ENCODE results near the gene LYSMD3.
"Not testable (repeated sequence)": the region's sequence is repeated elsewhere in the genome, so short reads cannot be mapped to it uniquely, and the experiment has no call there.

The LYSMD3 gene

DNA sequence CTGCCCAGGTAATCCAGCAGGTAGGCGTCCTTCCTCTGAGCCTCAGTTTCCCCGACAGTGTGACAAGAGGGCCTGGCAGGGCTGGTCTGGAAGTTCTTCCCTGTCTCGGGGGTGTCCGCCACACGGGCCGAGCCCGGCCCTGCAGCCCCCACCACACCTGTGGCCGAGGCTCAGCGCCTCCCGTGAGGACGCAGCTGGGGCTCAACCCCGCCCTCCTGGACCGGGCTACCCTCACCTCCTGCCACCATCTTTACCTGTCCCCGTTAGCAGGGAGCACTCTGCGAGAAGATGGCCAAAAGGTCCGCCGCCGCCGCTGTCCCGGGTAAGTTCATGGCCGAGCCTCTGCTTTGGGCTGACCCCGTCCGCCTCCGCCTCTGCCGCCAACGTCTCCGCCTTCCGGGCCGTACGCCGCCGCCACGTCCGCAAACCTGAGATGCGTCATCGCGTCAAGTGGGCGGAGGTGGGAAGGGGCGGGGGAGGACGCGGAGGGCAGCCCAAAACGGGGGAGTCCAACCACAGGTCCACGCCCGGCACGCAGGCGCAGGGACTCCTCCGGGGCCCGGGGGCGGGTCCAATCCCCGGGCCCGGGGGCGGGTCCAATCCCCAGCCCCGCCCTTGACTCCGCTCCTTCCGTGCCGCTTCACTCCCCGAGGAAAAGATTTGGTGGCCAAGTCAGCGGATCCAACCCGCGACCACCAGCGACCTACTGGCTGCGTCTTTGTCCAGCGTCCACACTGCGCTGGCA is at the start of gene LYSMD3:
TSS of gene LYSMD3 (minus strand) at position 391 of the 745 bp plus-strand sequence. CDS start 4,295 bp downstream, outside the sequence.
- DNase-seq = peak; percentile 96

DNA sequence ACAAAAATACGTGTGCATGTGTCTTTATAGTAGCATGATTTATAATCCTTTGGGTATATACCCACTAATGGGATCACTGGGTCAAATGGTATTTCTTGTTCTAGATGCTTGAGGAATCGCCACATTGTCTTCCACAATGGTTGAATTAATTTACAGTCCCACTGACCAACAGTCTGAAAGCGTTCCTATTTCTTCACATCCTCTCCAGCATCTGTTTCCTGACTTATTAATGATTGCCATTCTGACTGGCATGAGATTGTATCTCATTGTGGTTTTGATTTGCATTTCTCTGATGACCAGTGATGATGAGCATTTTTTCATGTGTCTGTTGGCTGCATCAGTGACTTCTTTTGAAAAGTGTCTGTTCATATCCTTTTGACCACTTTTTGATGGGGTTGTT is 47.2 kb upstream of the LYSMD3 start:
- DNase-seq = not testable (repeated sequence)

DNA sequence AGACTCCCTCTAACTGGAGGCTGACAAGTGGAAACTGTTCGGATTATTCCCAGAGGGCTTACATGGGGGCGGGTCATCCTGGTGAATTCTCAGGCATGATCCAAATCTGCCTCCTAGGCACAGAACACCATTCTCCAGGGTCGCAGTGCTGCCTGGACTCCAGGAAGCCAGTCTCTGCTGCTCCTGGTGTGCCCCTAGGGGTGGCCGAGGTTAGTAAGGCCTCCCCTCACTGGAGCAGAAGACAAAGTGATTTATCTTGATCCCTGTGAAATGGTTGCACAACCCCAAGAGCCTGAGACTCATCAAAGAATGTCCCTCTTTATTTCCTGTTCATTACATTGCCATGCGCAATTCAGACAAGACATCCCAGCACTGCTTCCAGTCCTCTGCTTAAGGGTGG is 46.3 kb upstream of the LYSMD3 start:
- no peak for DNase-seq

DNA sequence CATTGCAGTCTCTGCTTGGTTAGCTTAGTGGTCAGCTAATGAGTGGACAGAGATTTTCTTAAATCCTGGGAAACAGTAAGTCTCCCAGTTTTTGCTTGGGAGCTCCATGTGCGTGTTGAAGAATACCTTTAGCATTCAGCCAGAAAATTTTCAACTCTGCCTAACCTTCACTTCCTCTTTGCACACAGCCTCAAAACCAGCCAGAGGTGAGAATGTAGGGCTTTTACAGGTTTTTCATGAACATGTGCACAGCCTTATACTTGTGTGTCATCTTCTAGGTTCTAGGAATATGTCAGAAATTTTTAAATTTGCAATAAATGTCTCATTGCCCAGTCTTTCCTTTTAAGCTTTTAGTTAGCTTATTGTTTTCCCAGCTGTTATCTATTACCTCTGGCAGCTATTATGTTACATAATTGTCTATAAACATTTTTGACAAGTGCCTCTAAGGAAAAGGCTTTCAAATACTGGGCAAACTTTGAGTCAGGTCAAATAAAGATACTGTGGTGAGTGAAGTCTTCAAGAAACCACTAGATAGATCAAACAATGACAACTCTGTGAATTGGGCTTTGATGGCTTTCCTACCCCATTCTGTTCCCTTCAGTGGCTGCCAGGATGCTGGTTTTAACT is 41.9 kb upstream of the LYSMD3 start:
- DNase-seq = no peak

DNA sequence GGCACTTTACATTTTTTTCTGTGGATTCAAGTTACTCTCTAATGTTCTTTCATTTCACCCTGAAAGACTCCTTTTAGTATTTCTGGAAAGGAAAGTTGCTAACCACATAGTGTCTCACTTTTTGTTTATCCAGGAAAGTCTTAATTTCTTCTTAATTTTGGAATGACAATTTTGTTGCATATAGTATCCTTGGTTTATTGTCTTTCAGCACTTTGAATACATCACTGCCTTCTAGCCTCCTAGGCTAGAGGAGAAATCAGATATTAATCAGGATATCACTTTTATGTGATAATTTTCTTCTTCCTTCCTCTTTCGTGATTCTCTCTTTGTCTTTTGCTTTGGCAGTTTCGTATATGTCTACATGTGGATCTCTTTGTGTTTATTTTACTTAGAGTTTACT is 40.6 kb upstream of the LYSMD3 start:
- no peak for DNase-seq

DNA sequence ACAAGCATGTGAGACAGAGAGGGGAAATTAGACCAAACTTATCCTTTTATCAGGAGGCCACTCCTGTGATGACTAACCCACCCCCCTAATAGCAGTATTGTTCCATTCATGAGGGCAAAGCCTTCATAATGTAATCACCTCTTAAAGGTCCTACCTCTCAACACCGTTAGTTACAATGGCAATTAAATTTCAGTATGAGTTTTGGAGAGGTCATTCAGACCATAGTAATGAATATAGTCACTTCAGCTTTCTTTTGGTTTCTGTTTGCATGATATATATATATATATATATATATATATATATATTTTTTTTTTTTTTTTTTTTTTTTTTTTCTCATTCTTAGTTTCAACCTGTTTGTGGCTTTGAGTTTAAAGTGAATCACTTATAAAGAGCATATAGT is 39.7 kb upstream of the LYSMD3 start:
- no peak for DNase-seq

DNA sequence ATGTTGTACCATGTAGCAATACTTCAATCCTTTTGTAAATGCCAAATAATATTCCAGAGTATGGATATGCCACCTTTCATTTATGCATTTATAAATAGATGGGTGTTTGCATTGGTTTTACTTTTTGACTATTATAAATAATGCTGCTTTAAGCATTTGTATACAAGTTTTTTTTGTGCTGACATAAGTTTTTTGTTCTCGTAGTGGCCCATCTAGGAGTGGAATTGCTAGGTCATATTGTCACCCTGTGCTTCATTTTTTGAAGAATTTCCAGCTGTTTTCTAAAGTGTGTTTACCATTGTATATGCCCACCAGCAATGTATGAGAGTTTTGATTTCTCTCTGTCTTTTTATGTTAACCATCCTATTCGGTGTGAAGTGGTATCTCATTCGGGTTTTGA is 36.1 kb upstream of the LYSMD3 start:
- DNase-seq = no peak

DNA sequence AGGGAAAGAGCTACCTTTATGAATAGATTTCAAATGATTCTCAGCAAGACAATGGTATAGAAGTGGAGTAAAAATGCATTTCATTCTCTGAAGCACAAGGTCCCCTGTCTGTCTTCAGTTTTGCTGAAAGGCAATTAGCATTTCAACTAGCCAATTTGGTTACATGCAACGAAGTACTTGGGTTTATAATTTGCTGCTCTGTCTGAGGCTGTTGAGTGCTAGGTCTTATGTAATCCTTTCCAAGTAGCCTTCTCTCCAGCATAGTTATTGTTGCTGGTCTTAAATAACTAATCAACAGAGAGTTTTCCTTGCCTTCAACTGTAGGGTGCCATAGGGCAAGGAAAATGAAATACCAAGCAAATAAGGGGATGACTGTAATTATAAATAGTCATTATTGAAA is 33.7 kb upstream of the LYSMD3 start:
- DNase-seq = no peak

DNA sequence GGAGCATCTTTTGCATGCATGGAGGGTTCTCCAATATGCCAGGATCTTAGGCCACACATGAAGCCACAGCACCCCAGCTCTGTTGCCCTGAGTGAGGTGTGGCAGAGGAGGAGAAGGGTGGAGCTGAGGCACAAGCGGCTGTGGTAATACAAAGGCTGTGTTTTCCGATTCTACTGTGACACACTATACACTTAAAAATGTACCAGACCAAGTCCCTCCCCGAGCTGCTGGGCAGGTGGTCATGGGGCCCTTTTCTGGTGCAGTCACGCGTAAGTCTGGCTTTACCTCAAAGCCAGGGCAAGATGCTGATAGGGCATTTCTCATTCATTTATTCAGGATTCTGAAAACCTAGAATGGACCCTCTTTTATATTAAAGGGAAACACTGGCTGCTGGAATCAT is 33.0 kb upstream of the LYSMD3 start:
- peak; percentile 68 for DNase-seq

DNA sequence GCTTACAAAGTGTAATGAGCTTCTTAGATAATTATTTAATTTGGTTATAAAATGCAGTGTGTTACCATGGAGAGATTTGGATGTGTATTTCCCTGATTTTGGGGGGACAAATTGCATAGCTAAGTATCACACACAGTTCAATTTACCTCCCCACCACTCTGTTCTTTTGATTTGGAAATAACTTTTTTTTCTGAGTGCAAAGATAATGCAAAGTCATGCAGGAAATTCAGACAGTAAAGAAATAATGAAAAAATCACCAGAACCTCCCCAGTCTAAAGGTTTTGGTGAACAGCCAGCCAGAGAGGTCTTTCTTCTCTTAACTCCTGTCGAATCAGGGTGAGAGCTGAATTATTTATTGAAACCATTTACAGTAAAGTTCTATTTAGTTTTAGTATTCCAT is 32.4 kb upstream of the LYSMD3 start:
- DNase-seq = no peak

DNA sequence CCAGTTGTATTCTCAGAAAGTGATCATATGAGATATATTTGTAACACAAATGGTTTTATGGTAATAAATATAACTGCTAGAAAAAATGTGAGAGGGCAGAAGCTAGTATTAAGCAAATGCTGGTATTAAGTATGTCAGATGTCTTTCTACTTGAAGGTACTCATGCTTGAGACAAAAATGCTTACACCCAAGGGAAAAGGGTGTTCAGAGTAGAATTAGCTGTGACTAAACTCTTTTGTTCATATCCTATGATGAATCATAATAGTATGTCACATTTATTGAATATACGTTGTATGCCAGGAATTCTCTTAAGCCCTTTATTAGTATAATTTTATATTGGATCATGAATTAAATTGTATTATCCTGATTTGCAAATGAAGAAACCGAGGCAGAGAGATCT is 31.4 kb upstream of the LYSMD3 start:
- DNase-seq = no peak

DNA sequence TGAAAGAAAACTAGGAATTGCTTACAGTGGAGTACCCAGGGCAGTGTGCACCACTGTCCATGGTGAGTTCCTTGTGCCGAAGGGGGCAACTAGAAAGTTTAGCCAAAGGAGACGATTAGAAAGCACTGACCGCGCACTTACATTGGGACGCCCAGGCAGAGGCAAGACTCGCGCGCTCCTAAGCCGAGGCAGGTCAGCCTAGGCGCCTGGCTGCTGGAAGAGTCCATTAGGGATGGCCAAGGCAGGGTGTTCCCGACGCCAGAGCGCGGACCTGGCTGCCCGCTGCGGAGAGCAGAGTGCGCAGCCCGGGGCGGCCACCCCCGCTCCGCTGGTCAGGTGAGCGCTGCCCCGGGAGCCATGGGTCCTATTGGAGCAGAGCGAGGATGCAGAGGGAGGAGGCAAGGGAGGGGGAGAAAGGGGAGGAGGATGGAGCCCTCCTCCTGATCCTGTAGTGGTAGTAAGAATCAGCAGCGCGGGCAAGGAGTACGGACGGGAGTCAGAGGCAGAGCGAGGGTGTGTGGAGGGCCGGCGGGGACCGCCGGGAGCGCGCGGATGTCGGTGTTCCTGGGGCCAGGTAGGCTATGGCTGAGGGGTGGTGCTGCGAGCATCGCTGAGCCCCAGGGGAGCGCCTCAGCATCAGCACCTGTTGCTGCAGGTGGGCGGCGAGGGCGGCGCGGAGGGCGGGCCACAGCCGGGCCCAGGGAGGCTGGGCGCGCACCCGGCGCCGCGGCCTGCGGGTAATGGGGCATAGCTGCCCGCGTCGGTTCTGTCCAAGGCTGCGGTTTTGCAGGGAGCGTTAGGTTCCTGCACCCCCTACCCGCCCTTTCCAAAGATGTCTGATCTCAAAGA is 29.2 kb upstream of the LYSMD3 start, which contains the start of gene ADGRV1:
TSS of gene ADGRV1 (plus strand) at position 454 of the 849 bp plus-strand sequence. CDS start at position 553, 99 bp downstream.
- peak; percentile 96 for DNase-seq

DNA sequence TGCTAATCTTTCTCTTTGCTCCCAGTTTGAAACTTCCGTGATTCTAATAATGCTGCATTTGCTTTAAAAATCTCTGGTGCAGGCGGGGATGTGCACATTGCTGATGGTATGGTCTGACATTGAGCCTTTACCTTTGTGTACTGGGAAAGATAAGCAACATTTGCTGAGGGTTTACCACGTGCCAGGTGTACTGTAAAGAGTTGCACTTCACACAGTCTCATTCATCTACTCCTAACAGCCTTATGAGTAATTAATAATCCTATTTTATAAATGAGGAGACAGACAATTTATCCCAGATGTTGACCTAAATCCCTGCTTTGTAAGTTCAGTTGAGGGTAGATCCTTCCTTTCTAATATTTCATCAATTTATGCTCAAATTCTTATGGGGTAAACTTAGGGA is 28.5 kb upstream of the LYSMD3 start:
- DNase-seq = peak; percentile 3

DNA sequence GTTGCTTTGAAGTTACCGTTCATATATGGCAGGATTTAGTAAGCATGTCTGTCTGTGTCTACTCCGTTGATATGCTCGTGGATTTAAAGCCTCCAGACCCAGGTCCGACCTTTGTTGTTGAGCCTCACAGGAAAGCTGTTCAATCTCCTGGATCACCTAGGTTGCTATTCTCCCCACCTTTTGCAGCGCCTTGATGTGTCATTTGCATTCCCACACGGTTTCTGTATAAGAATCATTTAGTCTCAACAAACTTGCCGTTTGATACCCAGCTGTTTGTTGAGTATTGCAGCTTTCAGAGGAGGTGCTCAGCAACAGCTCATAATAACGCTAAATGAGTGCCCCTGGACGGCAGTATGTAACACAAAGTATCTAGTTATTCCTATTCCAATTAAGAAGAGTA is 28.0 kb upstream of the LYSMD3 start:
- no peak for DNase-seq

DNA sequence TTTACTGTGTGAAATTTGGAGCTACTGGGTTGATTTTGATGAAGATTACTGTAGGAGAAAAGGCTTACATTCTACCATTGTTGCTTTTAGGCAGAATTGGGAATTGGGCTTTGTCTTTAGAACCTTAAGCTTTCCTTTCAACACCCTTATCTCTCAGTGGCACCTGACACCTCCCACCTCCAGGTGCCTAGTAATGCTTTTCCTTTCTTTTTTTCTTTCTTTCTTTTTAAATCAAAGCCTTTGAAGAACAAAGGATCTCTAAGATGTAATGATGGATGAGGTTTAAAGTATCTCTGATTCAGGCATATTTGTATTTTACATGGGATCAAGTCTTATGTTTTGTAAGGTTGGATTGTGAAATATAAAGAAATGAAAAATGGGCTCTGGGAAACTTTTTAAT is 26.3 kb upstream of the LYSMD3 start:
- no peak for DNase-seq

DNA sequence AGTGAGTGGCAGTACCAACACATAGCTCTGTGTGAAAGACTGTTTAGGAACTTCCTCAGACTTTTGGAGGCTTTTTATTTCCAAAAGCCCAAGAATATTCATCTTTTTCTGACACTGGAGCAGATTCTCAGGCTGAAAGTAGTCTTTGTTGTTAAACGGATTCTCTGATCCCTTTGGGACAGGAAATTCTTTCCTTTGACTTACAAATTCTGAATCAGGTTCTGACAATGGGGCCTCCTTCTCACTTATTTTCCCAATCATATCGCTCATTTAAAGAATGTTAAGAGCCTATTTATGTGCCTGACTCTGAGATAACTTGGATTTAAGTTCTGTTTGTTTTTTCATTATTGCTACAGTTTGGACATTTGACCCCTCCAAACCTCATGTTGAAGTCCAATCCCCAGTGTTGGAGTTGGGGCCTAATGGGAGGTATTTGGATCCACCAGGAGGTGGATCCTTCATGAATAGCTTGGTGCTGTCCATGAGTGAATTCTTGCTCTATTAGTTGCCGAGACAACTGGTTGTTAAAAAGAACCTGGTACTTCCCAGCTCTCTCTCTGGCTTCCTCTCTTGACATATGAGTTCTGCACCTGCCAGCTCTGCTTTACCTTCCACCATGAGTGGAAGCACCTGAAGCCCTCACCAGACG is 25.1 kb upstream of the LYSMD3 start:
- DNase-seq = no peak

DNA sequence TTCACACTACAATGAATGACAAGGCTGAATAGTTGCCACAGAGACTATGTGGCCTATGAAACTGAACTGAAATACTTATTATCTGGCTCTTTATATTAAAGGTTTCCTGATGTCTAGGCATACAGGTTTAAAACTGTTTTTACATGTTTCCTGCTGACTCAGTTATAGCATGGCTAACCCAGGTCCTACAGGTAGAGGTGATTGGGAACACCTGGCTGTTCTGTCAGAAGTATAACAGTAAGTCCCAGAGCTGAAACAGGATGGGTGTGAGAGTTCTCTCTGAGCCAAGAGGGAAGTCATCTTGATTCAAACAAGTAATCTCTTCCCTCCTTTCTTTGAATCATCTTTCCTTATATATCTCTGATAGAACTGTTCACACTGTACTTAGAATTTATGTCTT is 24.3 kb upstream of the LYSMD3 start:
- no peak for DNase-seq

DNA sequence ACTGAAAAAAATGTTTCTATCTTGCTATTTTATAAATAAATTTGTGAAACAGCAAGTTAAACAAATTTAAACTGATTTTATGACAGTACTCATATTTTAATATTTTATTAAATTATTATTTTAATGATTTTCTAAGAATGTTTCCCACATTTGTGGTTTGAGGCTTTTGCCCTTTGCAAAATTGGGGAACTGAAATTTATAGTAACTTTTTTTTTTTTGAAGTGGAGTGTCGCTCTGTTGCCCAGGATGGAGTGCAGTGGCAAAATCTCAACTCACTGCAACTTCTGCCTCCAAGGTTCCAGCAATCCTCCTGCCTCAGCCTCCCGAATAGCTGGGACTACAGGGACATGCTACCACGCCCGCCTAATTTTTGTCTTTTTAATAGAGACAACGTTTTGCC is 22.0 kb upstream of the LYSMD3 start:
- DNase-seq = no peak

DNA sequence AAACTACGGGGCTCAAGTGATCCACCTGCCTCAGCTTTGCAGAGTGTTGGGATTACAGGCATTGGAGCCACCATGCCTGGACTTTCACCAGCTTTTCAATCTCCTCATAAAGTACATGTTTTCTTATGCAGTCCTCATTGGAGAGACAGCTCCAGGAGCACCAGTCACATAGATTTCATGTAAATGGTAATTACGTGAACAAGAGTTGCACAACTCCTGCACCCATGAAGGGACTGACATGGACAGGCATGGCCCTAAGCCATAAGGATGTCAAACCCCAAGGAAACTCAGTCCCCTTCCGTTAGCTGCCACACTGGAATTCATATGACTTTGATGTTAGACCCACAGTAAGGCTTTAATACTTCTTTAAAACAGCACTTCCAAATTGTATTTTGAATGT is 21.6 kb upstream of the LYSMD3 start:
- DNase-seq = no peak

DNA sequence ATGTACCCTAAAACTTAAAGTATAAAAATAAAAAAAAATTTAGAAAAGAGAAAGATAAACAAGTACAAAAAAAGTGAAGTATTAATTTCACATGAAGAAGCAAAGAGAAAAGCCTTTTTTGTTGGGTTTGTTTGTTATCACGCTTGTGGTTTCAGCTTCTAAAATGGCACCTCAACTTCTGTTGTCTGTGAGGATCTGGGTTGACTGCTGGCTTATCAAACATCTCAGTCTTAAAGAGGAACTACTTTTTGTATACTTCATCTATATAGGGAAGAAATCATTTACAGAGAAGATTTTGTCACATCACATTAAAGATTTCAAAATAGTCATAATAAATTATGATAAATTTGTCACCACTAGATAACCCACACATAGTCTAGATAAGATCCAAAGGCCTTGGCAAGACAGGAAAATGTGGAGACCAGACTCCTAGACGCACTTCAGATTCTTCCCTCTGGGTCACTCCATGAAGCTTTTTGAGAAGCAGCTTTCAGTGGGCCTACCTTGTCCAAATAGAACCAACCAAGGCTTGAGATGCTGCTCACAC is 20.4 kb upstream of the LYSMD3 start:
- no peak for DNase-seq

DNA sequence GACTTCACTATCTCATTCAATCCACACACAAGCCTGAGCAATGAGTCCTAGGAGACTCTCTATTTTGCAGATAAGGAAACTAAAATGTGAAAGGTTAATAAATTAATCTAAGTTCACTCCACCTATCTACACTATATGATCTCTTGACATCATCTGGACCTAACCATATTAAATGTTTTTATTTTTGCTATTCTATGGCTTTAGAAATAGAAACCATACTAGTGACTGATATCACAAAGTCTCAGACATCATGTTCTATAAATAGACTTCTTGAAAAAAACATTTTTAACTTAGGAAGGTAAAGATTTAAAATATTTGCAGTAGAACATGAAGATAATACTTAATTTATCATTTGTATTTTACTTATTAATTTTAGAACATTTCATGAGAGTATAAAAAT is 19.8 kb upstream of the LYSMD3 start:
- no peak for DNase-seq

DNA sequence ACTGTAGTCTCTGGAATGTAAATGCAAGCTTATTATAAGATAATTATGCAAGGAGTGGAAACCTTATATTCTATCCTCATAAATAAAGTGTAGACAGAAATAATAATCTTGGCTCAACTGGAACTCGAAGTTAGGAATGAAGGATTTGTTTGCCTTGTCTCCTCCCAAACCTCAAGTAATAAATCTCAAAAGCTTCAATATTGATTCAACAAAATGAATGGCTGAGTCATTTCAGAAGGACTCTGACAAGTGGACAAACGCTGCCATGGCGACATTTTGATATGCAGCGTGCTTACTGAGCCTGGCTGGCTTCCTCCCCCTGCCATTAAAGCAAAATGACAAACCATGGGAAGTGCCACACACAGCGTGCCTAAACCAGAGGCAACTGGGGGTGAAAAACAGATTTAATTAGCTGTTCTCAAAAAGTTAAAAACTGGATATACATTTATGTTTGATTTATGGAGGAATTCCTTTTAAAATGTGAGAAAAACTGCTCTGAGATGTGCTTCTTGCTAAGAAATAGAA is 18.7 kb upstream of the LYSMD3 start:
- DNase-seq = peak; percentile 79

DNA sequence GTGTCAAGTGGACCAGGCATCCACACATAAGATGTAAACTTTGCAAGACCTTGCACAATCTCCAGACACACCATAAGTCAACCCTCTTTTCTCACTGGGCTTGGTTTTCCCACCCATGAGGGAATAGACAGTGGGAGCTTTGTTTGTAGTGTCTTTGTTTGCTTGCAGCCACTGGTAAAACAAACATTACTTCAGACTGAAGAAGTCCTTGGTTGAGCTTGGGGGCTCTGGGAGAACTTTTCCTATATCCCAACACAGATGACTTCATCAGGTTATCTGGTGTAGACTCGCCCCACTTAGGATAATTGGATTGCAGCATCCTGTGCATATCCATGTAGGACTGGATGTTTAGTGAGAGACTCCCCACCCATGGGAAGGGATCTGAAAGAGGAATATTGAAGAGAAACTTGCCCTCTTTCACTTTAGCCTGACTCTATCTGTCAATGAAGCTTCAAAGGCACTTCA is 17.7 kb upstream of the LYSMD3 start:
- peak; percentile 43 for DNase-seq

Measured in NCI-H345 (cell line).